GM19239 (cell line): ENCODE measurements around the gene CDHR2.
"Not testable (repeated sequence)": the region's sequence is repeated elsewhere in the genome, so short reads cannot be mapped to it uniquely, and the experiment has no call there.

Experiments
- DNase-seq: peaks from one replicate; pipeline ENCODE4 v3.0.0; 2011; ENCODE audit warnings: low spot score; ENCODE audit not compliant: insufficient read length
- FAIRE-seq: peaks from 2 replicates; lab custom pipeline; 2011; peaks lifted over from hg19 to GRCh38; lab: Jason Lieb, UNC

Gene CDHR2

GRCh38 chr5:176589039-176589769 lies 40.1 kb downstream of the CDHR2 start:
- DNase-seq (no peak), FAIRE-seq (no peak)

DNA sequence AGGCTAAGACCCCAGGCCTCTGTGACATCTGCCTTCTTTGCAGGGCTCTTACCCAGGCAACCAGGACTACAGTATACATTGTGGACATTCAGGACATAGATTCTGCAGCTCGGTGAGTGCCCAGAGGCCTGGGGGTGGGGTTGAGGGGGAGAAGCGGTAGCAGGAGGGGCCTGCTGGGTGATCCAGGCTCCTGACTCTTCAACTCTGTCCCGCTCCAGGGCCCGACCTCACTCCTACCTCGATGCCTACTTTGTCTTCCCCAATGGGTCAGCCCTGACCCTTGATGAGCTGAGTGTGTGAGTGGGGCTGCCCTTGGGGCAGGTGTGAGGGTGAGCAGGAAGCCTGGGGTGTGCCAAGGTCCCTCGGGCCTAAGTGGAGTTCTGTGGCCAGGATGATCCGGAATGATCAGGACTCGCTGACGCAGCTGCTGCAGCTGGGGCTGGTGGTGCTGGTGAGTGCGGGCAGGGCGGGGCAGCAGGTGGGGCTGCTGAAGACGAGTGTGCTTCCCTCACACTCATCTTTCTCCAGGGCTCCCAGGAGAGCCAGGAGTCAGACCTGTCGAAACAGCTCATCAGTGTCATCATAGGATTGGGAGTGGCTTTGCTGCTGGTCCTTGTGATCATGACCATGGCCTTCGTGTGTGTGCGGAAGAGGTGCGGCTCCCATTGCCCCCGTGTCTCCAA lies 41.0 kb downstream of the CDHR2 start:
- DNase-seq, result no peak

DNA sequence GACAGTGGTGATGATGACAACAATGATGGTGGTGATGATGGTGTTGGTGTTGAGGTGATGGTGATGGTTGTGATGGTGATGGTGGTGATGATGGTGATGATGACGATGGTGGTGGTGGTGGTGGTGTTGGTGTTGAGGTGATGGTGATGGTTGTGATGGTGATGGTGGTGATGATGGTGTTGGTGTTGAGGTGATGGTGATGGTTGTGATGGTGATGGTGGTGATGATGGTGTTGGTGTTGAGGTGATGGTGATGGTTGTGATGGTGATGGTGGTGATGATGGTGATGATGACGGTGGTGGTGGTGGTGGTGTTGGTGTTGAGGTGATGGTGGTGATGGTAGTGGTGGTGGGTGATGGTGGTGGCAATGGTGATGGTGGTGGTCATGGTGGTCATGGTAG lies 42.5 kb downstream of the CDHR2 start:
- DNase-seq, FAIRE-seq: not testable (repeated sequence)

More for the DNA sequence above, 41.0 kb downstream of the CDHR2 start:
- no peak for FAIRE-seq

- DNase-seq (no peak), FAIRE-seq (no peak)
Observed at GRCh38 chr5:176592573-176592972, 43.4 kb downstream of the CDHR2 start.

DNA sequence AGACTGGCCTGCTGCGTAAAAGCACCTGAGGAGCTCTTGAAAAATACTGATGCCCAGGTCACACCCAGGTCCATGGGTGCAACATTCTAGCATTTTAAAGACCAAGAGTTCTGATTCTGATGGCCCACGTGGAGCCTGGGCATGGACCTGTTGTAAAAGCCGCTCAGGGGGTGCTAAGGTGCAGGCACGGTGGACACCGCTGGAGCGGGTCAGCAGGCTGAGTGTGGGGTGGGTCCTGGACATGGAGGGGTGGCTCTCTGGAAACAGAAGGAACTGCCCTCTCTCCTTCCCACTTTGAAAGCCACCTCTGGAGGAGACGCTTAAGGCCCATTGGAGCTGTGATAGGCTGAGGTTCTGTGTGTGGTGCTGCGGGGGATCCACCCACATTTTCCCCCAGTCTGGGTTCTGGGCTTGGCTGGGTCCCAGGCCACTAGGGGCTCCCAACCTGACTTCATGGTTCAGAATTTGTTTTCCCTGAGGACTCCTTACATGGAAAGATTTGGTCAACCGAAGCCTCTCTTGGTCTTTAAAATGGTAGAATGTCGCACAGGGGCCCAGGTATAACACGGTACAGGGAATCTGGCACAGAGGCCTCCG lies 44.2 kb downstream of the CDHR2 start:
- DNase-seq (no peak), FAIRE-seq (no peak)

DNA sequence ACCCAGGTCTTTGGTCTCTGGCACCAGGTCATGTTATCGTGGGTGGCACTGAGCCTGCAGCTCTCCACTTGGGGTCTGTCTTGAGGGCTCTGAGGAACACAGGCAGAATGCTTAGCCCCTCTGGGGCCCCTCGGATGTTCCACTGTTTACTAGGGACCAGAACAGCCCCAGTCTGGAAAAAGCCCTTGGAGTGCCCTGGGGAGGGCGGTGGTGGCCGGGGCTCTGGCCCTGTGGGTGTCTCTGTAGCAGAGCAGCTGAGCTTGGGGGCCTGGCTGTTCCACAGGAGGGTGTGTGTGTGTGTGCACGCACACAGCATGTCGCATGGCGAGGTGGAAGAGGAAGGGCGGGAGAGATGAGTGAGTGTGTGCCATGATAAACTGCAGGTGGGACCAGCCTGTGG lies 45.4 kb downstream of the CDHR2 start:
- FAIRE-seq, result no peak
- DNase-seq, result no peak

DNA sequence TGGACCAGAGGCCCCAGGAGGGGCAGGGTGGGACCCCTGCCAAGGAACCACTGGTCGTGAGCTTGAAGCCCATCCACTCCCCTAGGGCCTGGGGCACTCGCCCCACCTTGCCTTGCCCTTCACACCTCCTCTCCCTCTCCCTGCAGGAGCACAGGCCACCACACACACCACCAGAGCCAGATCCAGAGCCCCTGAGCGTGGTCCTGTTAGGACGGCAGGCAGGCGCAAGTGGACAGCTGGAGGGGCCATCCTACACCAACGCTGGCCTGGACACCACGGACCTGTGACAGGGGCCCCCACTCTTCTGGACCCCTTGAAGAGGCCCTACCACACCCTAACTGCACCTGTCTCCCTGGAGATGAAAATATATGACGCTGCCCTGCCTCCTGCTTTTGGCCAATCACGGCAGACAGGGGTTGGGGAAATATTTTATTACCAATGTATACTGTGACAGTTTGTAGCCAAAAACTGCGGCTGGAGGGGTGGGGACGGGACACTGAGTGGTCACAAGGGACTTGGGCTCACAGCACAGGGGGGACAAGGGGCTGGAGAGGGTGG lies 46.3 kb downstream of the CDHR2 start:
- DNase-seq, result no peak
- no peak for FAIRE-seq

DNA sequence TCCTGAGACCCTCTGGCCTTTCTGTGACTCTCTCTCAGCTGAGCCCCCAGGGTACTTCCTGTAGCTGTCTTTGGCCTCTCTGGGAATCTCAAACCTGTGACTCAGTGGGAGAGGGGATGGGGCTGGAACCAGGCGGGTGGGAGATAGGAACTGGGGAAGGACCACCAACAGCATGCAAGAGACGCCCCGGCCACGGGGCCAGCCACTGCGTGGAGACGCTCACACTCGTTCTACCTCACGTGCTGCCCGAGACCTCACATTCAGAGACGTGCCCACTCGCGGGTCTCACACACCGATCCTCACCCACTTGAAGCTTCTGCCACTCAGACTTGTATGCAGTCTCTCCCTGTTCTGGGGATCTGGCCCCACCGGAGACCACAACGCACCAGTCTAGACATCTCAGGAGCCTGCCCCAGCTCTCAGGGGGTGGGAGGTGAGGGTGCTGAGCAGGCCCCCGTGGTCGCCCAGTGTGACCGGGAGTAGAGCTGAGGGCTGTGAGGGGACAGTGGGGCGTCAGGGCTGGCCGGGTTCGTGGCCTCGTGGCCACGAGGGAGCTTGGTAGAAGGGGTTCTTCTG lies 47.0 kb downstream of the CDHR2 start:
- FAIRE-seq, result no peak

GRCh38 chr5:176596689-176597416 lies 47.7 kb downstream of the CDHR2 start:
- DNase-seq (peak; percentile 75), FAIRE-seq (no peak)

More for the DNA sequence above, 47.0 kb downstream of the CDHR2 start:
- DNase-seq, result no peak

DNA sequence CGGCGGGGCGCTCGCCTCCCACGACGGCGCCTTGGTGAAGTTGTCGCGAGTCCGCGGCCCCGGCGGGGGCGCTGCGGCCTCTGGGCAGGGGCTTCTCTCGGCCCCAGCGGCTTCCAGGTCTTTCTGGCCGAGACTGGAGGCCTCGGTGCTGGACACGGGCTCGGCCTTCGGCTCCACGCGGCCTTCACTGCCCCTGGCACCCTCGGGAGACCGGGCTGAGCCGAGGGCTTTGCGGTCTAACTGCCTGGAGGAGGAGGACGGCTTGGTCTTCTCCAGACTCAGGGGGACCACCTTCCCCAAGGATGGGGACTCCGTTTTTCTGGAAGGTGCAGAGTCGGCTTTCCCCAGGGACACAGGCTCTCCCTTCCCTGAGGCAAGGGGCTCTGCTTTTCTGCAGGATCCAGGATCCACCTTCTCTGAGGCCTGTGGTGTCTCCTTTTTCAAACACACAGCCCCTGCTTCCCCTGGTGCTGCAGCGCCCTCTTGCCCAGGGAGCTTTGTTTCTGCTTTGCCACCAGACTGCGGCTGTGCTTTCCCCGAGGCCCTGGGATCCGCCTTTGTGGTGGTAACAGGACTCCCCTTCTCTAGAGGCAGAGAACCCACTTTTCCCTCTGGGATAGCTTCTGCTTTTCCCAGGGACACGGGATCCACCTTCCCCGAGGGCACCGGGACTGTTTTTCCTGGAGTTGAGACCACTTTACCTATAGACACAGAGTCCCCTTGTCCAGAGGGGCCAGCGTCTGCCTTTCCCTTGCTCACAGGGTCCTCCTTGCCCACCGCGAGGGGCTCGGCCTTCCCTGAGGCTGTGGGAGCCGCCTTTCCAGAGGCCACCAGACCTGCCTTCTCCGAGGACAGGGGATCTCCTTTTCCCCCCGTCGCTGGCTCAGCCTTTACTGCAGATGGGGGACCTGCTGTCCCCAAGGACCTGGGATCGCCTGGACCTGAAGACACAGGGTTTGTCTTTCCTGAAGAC lies 48.6 kb downstream of the CDHR2 start:
- FAIRE-seq (no peak), DNase-seq (no peak)

- not testable (repeated sequence) for FAIRE-seq, DNase-seq
Observed at GRCh38 chr5:176599749-176600430, 50.7 kb downstream of the CDHR2 start.

GRCh38 chr5:176601901-176602482 lies 52.9 kb downstream of the CDHR2 start:
- no peak for FAIRE-seq
- no peak for DNase-seq

GRCh38 chr5:176603091-176603490 lies 53.9 kb downstream of the CDHR2 start:
- FAIRE-seq (no peak), DNase-seq (no peak)

GRCh38 chr5:176606032-176606431 lies 56.9 kb downstream of the CDHR2 start:
- DNase-seq, result no peak
- no peak for FAIRE-seq

DNA sequence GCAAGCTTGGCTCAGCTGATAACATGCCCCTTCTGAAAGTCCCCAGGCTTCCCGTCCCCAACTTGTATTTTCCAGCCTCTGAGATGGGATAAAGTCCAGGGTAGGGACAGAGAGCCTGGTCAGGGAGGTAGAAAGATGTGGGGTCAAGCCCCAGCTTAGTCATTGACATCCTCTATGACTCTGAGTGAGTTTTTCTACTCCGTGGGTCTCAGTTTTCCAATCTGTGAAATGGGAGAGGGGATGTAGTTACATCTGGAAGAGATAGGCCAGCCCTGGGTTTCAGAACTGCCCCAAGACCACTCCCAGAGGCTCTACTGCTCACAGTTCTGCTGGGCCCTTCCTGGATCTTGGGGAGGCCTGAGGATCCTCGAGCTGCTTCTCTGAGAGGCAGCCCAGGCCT lies 57.7 kb downstream of the CDHR2 start:
- no peak for FAIRE-seq
- DNase-seq, result no peak

DNA sequence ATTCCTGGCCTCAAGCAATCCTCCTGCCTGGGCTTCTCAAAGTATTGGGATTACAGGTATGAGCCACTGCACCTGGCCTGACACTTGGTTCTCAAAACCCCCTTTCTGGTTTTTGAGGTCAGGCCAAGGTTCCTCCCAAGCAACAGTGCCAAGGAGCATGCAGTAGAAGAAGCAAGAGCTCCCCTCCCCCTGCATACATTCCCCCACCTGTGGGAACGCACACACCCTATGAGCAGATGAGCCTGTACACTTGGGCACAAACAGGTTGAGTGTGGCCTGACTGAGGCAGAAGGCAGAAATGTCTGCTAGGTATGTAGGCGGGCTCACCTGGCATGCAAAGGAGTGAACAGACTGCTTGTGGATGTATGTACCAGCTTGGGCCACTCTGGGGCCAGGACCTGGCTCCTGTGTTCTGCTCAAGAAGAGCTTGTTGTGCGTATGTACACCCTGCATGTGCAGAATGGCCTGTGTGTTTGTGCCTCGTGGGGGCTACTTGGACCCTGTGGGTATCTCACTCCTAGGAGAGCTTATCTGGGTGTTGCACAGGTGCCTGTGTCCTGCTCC lies 59.1 kb downstream of the CDHR2 start:
- FAIRE-seq (no peak), DNase-seq (no peak)

DNA sequence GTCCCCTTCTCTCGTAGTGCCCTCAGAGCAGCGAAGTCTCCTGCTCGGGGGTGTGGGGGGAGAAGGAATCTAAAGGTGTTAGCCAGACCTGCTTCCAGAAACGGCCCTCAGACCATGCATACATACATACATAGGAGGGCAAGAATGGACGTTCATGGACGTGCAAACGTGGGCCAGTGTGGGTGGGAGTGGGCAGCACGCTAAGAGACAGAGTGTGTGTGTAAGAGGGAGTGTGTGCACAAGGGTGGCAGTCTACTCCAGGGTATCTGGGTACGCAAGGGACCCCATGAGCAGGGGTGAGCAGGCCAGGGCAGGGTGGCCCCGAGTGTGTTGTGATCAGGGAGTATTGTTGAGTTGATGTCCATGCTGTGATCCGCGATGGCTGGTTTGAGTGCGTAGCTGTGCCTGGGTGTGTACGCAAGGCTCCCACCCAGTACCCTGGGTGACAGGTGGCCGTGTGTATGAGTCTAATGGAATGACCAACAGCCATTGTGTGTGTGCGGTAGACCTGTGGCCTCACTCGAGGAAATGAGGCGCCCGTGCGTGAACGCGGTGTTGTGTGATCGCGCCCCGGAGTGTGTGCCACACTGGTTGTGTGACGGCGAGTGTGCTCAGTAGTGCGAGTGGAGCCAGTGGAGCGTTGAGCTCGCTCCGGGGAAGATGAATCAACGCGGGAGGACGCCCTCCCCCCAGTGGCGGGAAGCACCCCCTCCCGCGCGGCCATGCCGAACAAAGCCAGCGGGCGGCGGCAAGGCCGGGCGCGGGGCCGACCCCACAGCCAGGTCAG lies 60.0 kb downstream of the CDHR2 start:
- FAIRE-seq, result no peak
- no peak for DNase-seq
